Omental fat pad (tissue), 4 donors: ENCODE measurements around the gene PLCXD1. TPM values are rescaled to one million over a fixed set of nuclear protein-coding genes. Genes with fewer than 3 reads are reported as not detected.

Experiments used
- ATAC-seq: fragments of 150-250 bp; one replicate; pipeline ENCODE4 v1.9.1; 2016; ENCODE audit warnings: mild to moderate bottlenecking, moderate library complexity; ENCODE audit not compliant: low FRiP score
- DNase-seq: peaks from one replicate; pipeline ENCODE4 v3.0.0-alpha.2; 2019; ENCODE audit warnings: low spot score
- CTCF ChIP-seq, 3 donors: fragments of 450-650 bp; IDR thresholded peaks; one replicate each; pipeline ENCODE4 v1.5.1; 2016 to 2017; ENCODE audit warnings: antibody characterized with exemption in 3 of 3, mild to moderate bottlenecking in 3 of 3, moderate library complexity in 2 of 3
- total RNA-seq, 4 donors: library from RNA; depleted of rRNA; stranded (reverse); fragments of >200 nt; gene quantifications; one replicate each; pipeline ENCODE4 v1.1.0, GENCODE V29; 2016

PLCXD1 gene
- total RNA-seq, 4 donors from 2014 or later, result 12.8 to 32.3 (median 21.9) TPM

GRCh38 chrX:333611-334311 lies 52.6 kb downstream of the PLCXD1 start:
- DNase-seq (no peak), ATAC-seq (no peak)
- no peak for TF ChIP-seq CTCF (IDR thresholded peaks at IDR 0.05)

DNA sequence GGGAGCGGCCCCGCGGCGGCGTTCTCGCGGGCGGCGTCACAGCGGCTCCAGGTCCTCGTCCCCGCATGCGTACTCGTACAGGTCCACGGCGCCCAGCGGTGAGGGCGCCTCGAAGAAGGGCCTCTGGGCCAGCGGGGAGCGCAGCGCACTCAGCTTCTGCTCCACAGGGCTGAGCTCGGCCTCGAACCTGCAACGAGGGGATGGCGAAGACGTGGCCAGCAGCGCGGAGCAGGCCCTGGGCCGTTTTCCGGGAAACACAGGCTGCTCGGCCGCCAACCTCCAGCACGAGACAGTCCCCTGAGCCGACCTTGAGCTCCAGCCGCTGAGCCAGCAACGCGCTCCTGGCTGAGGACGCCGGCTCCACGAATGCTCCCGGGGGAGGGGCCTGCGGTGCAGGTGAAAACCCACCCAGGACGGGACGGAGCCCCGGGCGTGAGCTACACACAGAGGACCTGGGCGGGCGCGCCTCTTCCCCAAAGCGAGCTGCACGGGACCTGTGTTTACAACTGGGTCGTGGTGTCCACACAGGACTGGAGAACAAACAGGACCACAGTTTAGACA lies 53.2 kb downstream of the PLCXD1 start:
- no peak for TF ChIP-seq CTCF (IDR thresholded peaks at IDR 0.05)
- ATAC-seq, result no peak
- DNase-seq, result no peak

- TF ChIP-seq CTCF (IDR thresholded peaks at IDR 0.05), result no peak
- DNase-seq, result no peak
Observed at GRCh38 chrX:334971-335757, 54.0 kb downstream of the PLCXD1 start.

DNA sequence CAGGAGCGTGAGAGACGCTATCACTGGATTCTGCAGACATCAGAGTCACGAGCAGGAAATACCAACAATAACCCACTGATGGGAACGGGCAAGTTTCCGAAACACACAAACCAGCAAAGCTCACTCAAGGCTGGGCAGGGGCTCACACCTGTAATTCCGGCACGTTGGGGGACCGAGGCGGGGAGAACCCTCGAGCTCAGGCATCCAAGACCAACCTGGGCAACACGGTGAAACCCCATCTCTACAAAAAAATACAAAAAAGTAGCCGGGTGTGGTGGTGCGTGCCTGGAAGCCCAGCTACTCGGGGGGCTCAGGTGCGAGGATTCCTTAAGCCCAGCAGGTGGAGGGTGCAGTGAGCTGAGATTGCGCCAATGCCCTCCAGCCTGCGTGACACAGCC lies 54.6 kb downstream of the PLCXD1 start:
- ATAC-seq, result no peak
- DNase-seq, result no peak
- TF ChIP-seq CTCF (IDR thresholded peaks at IDR 0.05), result no peak

More at GRCh38 chrX:334971-335757, 54.0 kb downstream of the PLCXD1 start:
- ATAC-seq, result no peak

GRCh38 chrX:336227-336626 lies 55.0 kb downstream of the PLCXD1 start:
- DNase-seq, result no peak
- no peak for TF ChIP-seq CTCF (IDR thresholded peaks at IDR 0.05)
- no peak for ATAC-seq

DNA sequence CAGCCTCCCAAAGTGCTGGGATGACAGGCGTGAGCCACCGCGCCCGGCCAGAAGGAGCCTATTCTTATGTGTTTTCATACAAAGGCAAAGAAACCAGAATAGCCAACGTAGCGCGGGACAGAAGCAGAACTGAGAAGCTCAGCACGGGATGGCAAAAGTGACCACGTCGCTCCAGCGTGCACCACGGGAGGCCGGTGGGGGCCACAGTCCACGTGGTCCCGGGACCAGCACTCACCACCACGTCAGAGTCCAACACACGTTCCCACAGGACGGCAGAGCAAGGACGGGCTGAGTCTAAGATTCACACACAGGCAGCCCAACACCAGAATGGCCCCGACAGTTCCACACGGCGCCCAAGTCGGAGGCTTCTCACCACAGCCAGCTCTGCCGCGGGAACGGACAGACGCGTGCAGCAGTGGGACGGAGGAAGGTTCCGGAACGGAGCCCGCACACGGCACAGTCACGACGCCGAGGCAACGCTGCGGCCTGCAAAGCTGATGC lies 56.2 kb downstream of the PLCXD1 start:
- DNase-seq (no peak), ATAC-seq (no peak)
- TF ChIP-seq CTCF (IDR thresholded peaks at IDR 0.05), result no peak
